ENCODE data around the gene TPM3.

DNA sequence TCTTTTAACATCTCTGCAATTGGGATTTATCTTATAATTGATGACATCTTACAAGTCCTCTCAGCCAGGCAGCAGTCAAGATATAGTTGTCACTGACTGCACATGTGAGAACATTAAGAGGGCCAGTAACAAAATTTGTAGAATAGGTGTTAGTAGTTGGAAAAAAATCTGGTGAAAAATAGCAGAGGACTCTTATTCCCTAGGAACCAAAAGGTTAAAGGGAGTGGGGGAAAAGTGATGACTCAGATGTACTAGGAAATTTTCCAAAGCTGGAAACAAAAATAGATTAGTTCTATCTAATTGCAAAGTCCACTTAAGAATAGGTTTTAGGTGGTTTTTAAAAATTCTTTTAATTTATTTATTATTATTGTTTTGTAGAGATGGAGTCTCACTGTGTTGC is 40.6 kb downstream of the TPM3 start:
- TF ChIP-seq, protein P1, sequence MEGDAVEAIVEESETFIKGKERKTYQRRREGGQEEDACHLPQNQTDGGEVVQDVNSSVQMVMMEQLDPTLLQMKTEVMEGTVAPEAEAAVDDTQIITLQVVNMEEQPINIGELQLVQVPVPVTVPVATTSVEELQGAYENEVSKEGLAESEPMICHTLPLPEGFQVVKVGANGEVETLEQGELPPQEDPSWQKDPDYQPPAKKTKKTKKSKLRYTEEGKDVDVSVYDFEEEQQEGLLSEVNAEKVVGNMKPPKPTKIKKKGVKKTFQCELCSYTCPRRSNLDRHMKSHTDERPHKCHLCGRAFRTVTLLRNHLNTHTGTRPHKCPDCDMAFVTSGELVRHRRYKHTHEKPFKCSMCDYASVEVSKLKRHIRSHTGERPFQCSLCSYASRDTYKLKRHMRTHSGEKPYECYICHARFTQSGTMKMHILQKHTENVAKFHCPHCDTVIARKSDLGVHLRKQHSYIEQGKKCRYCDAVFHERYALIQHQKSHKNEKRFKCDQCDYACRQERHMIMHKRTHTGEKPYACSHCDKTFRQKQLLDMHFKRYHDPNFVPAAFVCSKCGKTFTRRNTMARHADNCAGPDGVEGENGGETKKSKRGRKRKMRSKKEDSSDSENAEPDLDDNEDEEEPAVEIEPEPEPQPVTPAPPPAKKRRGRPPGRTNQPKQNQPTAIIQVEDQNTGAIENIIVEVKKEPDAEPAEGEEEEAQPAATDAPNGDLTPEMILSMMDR (conservative IDR thresholded peaks at IDR 0.05 in 1 of 2, IDR thresholded peaks at IDR 0.05 in 1 of 2; ENCODE audit: low read depth in 1 of 2, low read length in 2 of 2), result no peak
- TF ChIP-seq EZH2 (IDR thresholded peaks at IDR 0.05; ENCODE audit: low read length, missing control alignments), result no peak

Measured in fibroblast of lung (primary cell).